Daoy (cell line): ENCODE results near the gene HMGCS1. TPM values are rescaled to one million over a fixed set of nuclear protein-coding genes. Genes with fewer than 3 reads are reported as not detected.
A peak's percentile ranks its signal among the peaks of the same experiment; 100 is the strongest.
"Not testable (repeated sequence)": the region's sequence is repeated elsewhere in the genome, so short reads cannot be mapped to it uniquely, and the experiment has no call there.

ENCODE experiments used
- DNase-seq: peaks from one replicate; pipeline ENCODE4 v3.0.0-alpha.2; 2015; ENCODE audit warnings: low read depth
- total RNA-seq: library from RNA; depleted of rRNA; stranded (reverse); fragments of >200 nt; shearing (Covaris generic); gene quantifications from 2 replicates; pipeline ENCODE4 v1.2.3, GENCODE V29; 2014

HMGCS1 gene
- total RNA-seq, 1 experiment from 2014 or later: 23.0 TPM

- no peak for DNase-seq
These were observed 1.0 kb downstream of the HMGCS1 start for GRCh38 chr5:43312076-43312661.

- no peak for DNase-seq
These were observed 3.6 kb downstream of the HMGCS1 start for GRCh38 chr5:43309637-43310036.

GRCh38 chr5:43309122-43309521 is 4.1 kb downstream of the HMGCS1 start:
- DNase-seq: no peak

GRCh38 chr5:43306954-43307353 is 6.3 kb downstream of the HMGCS1 start:
- not testable (repeated sequence) for DNase-seq

- peak; percentile 26 for DNase-seq
These were observed 7.2 kb downstream of the HMGCS1 start for GRCh38 chr5:43305948-43306565.

- no peak for DNase-seq
These were observed 8.7 kb downstream of the HMGCS1 start for GRCh38 chr5:43304525-43304924.

- no peak for DNase-seq
These were observed 10.0 kb downstream of the HMGCS1 start for GRCh38 chr5:43303242-43303641.

- DNase-seq: no peak
These were observed 10.7 kb downstream of the HMGCS1 start for GRCh38 chr5:43302481-43302880.

- DNase-seq: no peak
These were observed 11.5 kb downstream of the HMGCS1 start for GRCh38 chr5:43301653-43302091.

- DNase-seq: no peak
These were observed 13.1 kb downstream of the HMGCS1 start for GRCh38 chr5:43300112-43300511.

- DNase-seq: no peak
These were observed 14.8 kb downstream of the HMGCS1 start for GRCh38 chr5:43298443-43298842.

- DNase-seq: no peak
These were observed 16.4 kb downstream of the HMGCS1 start for GRCh38 chr5:43296835-43297234.

GRCh38 chr5:43295202-43295601 is 18.0 kb downstream of the HMGCS1 start:
- DNase-seq: no peak

- no peak for DNase-seq
These were observed 19.0 kb downstream of the HMGCS1 start for GRCh38 chr5:43294226-43294625.

- no peak for DNase-seq
These were observed 22.5 kb downstream of the HMGCS1 start for GRCh38 chr5:43290726-43291125.

GRCh38 chr5:43288269-43288831 is 24.9 kb downstream of the HMGCS1 start:
- DNase-seq: no peak

GRCh38 chr5:43287493-43287892 is 25.7 kb downstream of the HMGCS1 start:
- DNase-seq: no peak

GRCh38 chr5:43286623-43287022 is 26.6 kb downstream of the HMGCS1 start:
- no peak for DNase-seq

GRCh38 chr5:43281840-43282658 is 31.2 kb downstream of the HMGCS1 start:
- no peak for DNase-seq

GRCh38 chr5:43279548-43280274 is 33.5 kb downstream of the HMGCS1 start:
- DNase-seq: no peak

- no peak for DNase-seq
These were observed 37.8 kb downstream of the HMGCS1 start for GRCh38 chr5:43275391-43275790.
